Astrocyte of the cerebellum (primary cell): ENCODE measurements around the gene XXYLT1.
"Not testable (repeated sequence)": the region's sequence is repeated elsewhere in the genome, so short reads cannot be mapped to it uniquely, and the experiment has no call there.

Source experiments
- DNase-seq: peaks from one replicate; pipeline ENCODE4 v3.0.0-alpha.2; 2011; ENCODE audit warnings: low read depth
- H3K4me3 ChIP-seq: 2 replicates; pipeline ENCODE4 v1.5.1; 2011; ENCODE audit warnings: mild to moderate bottlenecking, low read depth, low read length, moderate library complexity
- CTCF ChIP-seq: IDR thresholded peaks from 2 replicates; pipeline ENCODE4 v1.5.1; 2012; ENCODE audit warnings: low read length, low read depth, moderate library complexity, mild to moderate bottlenecking; ENCODE audit errors: missing control alignments
- in situ Hi-C: cut with HindIII; loops from 2 replicates; pipeline ENCODE4 v1.10.0; 2017; ENCODE audit warnings: low sequenced_read_pairs

Gene XXYLT1

GRCh38 chr3:195110647-195111318 lies 160.2 kb downstream of the XXYLT1 start:
- no peak for TF ChIP-seq CTCF
- H3K4me3 ChIP-seq: no peak overlapping the region
- in situ Hi-C loops: loop anchor here (5.0 kb wide), 1 partner anchor 438 kb away; the partner anchor contains the start of gene LSG1
- DNase-seq: no peak

GRCh38 chr3:195109098-195109657 lies 161.8 kb downstream of the XXYLT1 start:
- in situ Hi-C loops: no loop called here
- H3K4me3 ChIP-seq: no peak overlapping the region
- no peak for DNase-seq
- no peak for TF ChIP-seq CTCF

GRCh38 chr3:195107593-195107992 lies 163.4 kb downstream of the XXYLT1 start:
- H3K4me3 ChIP-seq: no peak overlapping the region
- no peak for DNase-seq
- in situ Hi-C loops: no loop called here
- TF ChIP-seq CTCF: no peak

GRCh38 chr3:195107031-195107430 lies 163.9 kb downstream of the XXYLT1 start:
- DNase-seq, H3K4me3 ChIP-seq, in situ Hi-C loops: not testable (repeated sequence)

GRCh38 chr3:195106418-195106906 lies 164.5 kb downstream of the XXYLT1 start:
- H3K4me3 ChIP-seq: no peak overlapping the region
- DNase-seq: no peak
- in situ Hi-C loops: no loop called here
- TF ChIP-seq CTCF: peak; percentile 97

GRCh38 chr3:195105841-195106417 lies 165.0 kb downstream of the XXYLT1 start:
- no peak overlapping the region for H3K4me3 ChIP-seq
- in situ Hi-C loops: no loop called here
- TF ChIP-seq CTCF: no peak
- no peak for DNase-seq

- in situ Hi-C loops: no loop called here
- no peak overlapping the region for H3K4me3 ChIP-seq
- no peak for TF ChIP-seq CTCF
- no peak for DNase-seq
Measured at GRCh38 chr3:195105389-195105788, 165.6 kb downstream of the XXYLT1 start.
